Measurements from ENCODE around the gene HRK. TPM values are rescaled to one million over a fixed set of nuclear protein-coding genes. Genes with fewer than 3 reads are reported as not detected.

The HRK gene
- total RNA-seq, 1 donor = 0.10 TPM

- Histone ChIP-seq H3K27me3 (ENCODE audit: insufficient read depth, low read length) (peaks cover 2% of the 10 kb centered on the region), H3K4me3 (ENCODE audit: low read length) (no peak overlapping the region), H3K4me1 (ENCODE audit: insufficient read depth, low read length) (peaks cover 1% of the 10 kb centered on the region), H3K9me3 (ENCODE audit: low read depth, low read length) (no peaks in the 10 kb centered on the region)
Measured at GRCh38 chr12:116863275-116863767, 17.9 kb downstream of the HRK start.

GRCh38 chr12:116862167-116862566, 19.1 kb downstream of the HRK start:
- Histone ChIP-seq H3K27me3 (ENCODE audit: insufficient read depth, low read length) (peaks cover 2% of the 10 kb centered on the region), H3K4me3 (ENCODE audit: low read length) (no peak overlapping the region), H3K4me1 (ENCODE audit: insufficient read depth, low read length) (peaks cover 11% of the 10 kb centered on the region), H3K9me3 (ENCODE audit: low read depth, low read length) (no peaks in the 10 kb centered on the region)

- H3K27me3 ChIP-seq (ENCODE audit: insufficient read depth, low read length) = peaks cover 2% of the 10 kb centered on the region
- peaks cover 13% of the 10 kb centered on the region for H3K4me1 ChIP-seq (ENCODE audit: insufficient read depth, low read length)
- no peak overlapping the region for H3K4me3 ChIP-seq (ENCODE audit: low read length)
- H3K9me3 ChIP-seq (ENCODE audit: low read depth, low read length) = no peaks in the 10 kb centered on the region
Measured at GRCh38 chr12:116861320-116861719, 19.9 kb downstream of the HRK start.

- no peaks in the 10 kb centered on the region for H3K9me3 ChIP-seq (ENCODE audit: low read depth, low read length)
- no peak overlapping the region for H3K4me3 ChIP-seq (ENCODE audit: low read length)
- H3K27me3 ChIP-seq (ENCODE audit: insufficient read depth, low read length) = peaks cover 2% of the 10 kb centered on the region
- peaks cover 13% of the 10 kb centered on the region for H3K4me1 ChIP-seq (ENCODE audit: insufficient read depth, low read length)
Measured at GRCh38 chr12:116860263-116860662, 21.0 kb downstream of the HRK start.

- Histone ChIP-seq H3K9me3 (ENCODE audit: low read depth, low read length) (no peaks in the 10 kb centered on the region), H3K4me3 (ENCODE audit: low read length) (no peak overlapping the region), H3K4me1 (ENCODE audit: insufficient read depth, low read length) (peaks cover 13% of the 10 kb centered on the region), H3K27me3 (ENCODE audit: insufficient read depth, low read length) (peaks cover 2% of the 10 kb centered on the region)
Measured at GRCh38 chr12:116859079-116859478, 22.2 kb downstream of the HRK start.

GRCh38 chr12:116856729-116857128, 24.5 kb downstream of the HRK start:
- H3K9me3 ChIP-seq (ENCODE audit: low read depth, low read length) = no peaks in the 10 kb centered on the region
- H3K4me1 ChIP-seq (ENCODE audit: insufficient read depth, low read length) = peaks cover 13% of the 10 kb centered on the region
- peaks cover 2% of the 10 kb centered on the region for H3K27me3 ChIP-seq (ENCODE audit: insufficient read depth, low read length)
- no peak overlapping the region for H3K4me3 ChIP-seq (ENCODE audit: low read length)

- Histone ChIP-seq H3K4me1 (ENCODE audit: insufficient read depth, low read length) (peaks cover 13% of the 10 kb centered on the region), H3K27me3 (ENCODE audit: insufficient read depth, low read length) (peaks cover 2% of the 10 kb centered on the region), H3K4me3 (ENCODE audit: low read length) (no peak overlapping the region), H3K9me3 (ENCODE audit: low read depth, low read length) (no peaks in the 10 kb centered on the region)
Measured at GRCh38 chr12:116855744-116856470, 25.3 kb downstream of the HRK start.

GRCh38 chr12:116853507-116853906, 27.7 kb downstream of the HRK start:
- Histone ChIP-seq H3K9me3 (ENCODE audit: low read depth, low read length) (no peaks in the 10 kb centered on the region), H3K4me3 (ENCODE audit: low read length) (no peak overlapping the region), H3K27me3 (ENCODE audit: insufficient read depth, low read length) (peaks cover 2% of the 10 kb centered on the region), H3K4me1 (ENCODE audit: insufficient read depth, low read length) (peaks cover 13% of the 10 kb centered on the region)

GRCh38 chr12:116852303-116852702, 28.9 kb downstream of the HRK start:
- Histone ChIP-seq H3K27me3 (ENCODE audit: insufficient read depth, low read length) (no peaks in the 10 kb centered on the region), H3K4me3 (ENCODE audit: low read length) (no peak overlapping the region), H3K9me3 (ENCODE audit: low read depth, low read length) (no peaks in the 10 kb centered on the region), H3K4me1 (ENCODE audit: insufficient read depth, low read length) (peaks cover 4% of the 10 kb centered on the region)

- no peaks in the 10 kb centered on the region for H3K4me1 ChIP-seq (ENCODE audit: insufficient read depth, low read length)
- H3K4me3 ChIP-seq (ENCODE audit: low read length) = no peak overlapping the region
- no peaks in the 10 kb centered on the region for H3K9me3 ChIP-seq (ENCODE audit: low read depth, low read length)
- no peaks in the 10 kb centered on the region for H3K27me3 ChIP-seq (ENCODE audit: insufficient read depth, low read length)
Measured at GRCh38 chr12:116849216-116849615, 32.0 kb downstream of the HRK start.

- Histone ChIP-seq H3K27me3 (ENCODE audit: insufficient read depth, low read length) (no peaks in the 10 kb centered on the region), H3K9me3 (ENCODE audit: low read depth, low read length) (no peaks in the 10 kb centered on the region), H3K4me3 (ENCODE audit: low read length) (no peak overlapping the region), H3K4me1 (ENCODE audit: insufficient read depth, low read length) (no peaks in the 10 kb centered on the region)
Measured at GRCh38 chr12:116843085-116843484, 38.2 kb downstream of the HRK start.

- no peaks in the 10 kb centered on the region for H3K9me3 ChIP-seq (ENCODE audit: low read depth, low read length)
- no peaks in the 10 kb centered on the region for H3K27me3 ChIP-seq (ENCODE audit: insufficient read depth, low read length)
- H3K4me3 ChIP-seq (ENCODE audit: low read length) = no peak overlapping the region
- H3K4me1 ChIP-seq (ENCODE audit: insufficient read depth, low read length) = no peaks in the 10 kb centered on the region
Measured at GRCh38 chr12:116839287-116839830, 41.9 kb downstream of the HRK start.

- Histone ChIP-seq H3K9me3 (ENCODE audit: low read depth, low read length) (no peaks in the 10 kb centered on the region), H3K4me3 (ENCODE audit: low read length) (no peak overlapping the region), H3K27me3 (ENCODE audit: insufficient read depth, low read length) (no peaks in the 10 kb centered on the region), H3K4me1 (ENCODE audit: insufficient read depth, low read length) (no peaks in the 10 kb centered on the region)
Measured at GRCh38 chr12:116838365-116838764, 42.9 kb downstream of the HRK start.

GRCh38 chr12:116837097-116837496, 44.1 kb downstream of the HRK start:
- Histone ChIP-seq H3K27me3 (ENCODE audit: insufficient read depth, low read length) (no peaks in the 10 kb centered on the region), H3K4me3 (ENCODE audit: low read length) (no peak overlapping the region), H3K9me3 (ENCODE audit: low read depth, low read length) (no peaks in the 10 kb centered on the region), H3K4me1 (ENCODE audit: insufficient read depth, low read length) (no peaks in the 10 kb centered on the region)

GRCh38 chr12:116835484-116835883, 45.8 kb downstream of the HRK start:
- Histone ChIP-seq H3K4me3 (ENCODE audit: low read length) (no peak overlapping the region), H3K27me3 (ENCODE audit: insufficient read depth, low read length) (no peaks in the 10 kb centered on the region), H3K4me1 (ENCODE audit: insufficient read depth, low read length) (no peaks in the 10 kb centered on the region), H3K9me3 (ENCODE audit: low read depth, low read length) (no peaks in the 10 kb centered on the region)

- H3K9me3 ChIP-seq (ENCODE audit: low read depth, low read length) = no peaks in the 10 kb centered on the region
- H3K4me3 ChIP-seq (ENCODE audit: low read length) = no peak overlapping the region
- no peaks in the 10 kb centered on the region for H3K27me3 ChIP-seq (ENCODE audit: insufficient read depth, low read length)
- H3K4me1 ChIP-seq (ENCODE audit: insufficient read depth, low read length) = no peaks in the 10 kb centered on the region
Measured at GRCh38 chr12:116833474-116833873, 47.8 kb downstream of the HRK start.

Data from mononuclear cell (primary cell).